ENCODE results near the gene MTAP.

Gene MTAP

DNA sequence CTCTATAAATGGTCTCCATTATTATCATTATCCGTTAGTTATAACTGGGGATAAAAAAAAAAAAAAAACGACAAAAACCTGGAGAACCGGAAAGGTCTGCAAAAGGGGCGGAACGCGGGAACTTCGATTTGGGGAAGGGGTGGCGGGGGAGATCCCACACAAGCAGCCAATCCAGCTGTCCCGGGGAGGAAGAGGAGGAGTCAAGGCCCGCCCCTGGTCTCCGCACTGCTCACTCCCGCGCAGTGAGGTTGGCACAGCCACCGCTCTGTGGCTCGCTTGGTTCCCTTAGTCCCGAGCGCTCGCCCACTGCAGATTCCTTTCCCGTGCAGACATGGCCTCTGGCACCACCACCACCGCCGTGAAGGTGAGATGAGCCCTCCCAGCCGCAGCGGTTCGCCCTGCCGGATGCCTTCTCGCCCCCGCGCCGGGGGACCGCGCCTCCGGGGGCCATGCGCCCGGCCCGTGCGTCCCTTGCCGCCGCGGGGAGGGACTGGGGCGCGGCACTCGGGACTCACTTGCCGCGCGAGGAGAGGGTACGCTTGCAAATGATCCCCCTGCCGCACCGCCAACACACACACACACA lies at the start of gene MTAP:
Gene MTAP (plus strand): TSS at position 219 of the 583 bp plus-strand sequence. CDS start 113 bp downstream, at position 332.
- peak; percentile 73 for DNase-seq (ENCODE audit: low spot score)

GRCh38 chr9:21753523-21753922 lies 48.9 kb upstream of the MTAP start:
- no peak for DNase-seq (ENCODE audit: low spot score)

DNA sequence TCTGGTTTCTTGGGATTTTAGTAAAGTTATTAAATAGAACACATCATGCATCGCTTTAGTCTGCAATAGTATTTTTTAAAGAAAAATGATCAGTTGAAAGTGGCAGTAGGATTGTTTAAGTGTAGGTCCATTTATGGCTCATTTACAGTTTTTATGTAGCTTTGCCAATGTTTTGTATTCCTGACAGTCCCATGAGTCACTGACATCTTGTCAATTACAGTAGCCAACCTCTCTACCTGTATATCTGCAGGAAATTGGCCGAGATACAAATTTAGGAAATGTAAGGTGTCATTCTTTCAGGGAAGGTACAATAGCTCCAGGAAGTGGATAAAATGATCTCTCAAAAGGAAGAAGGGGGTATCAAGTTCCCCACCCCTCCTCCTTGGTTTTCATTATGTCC lies 47.7 kb upstream of the MTAP start:
- DNase-seq (ENCODE audit: low spot score) = no peak

- no peak for DNase-seq (ENCODE audit: low spot score)
Measured at GRCh38 chr9:21758540-21758939, 43.9 kb upstream of the MTAP start.

- no peak for DNase-seq (ENCODE audit: low spot score)
Measured at GRCh38 chr9:21761309-21761901, 41.0 kb upstream of the MTAP start.

GRCh38 chr9:21762064-21762463 lies 40.4 kb upstream of the MTAP start:
- no peak for DNase-seq (ENCODE audit: low spot score)

- no peak for DNase-seq (ENCODE audit: low spot score)
Measured at GRCh38 chr9:21764846-21765245, 37.6 kb upstream of the MTAP start.

- no peak for DNase-seq (ENCODE audit: low spot score)
Measured at GRCh38 chr9:21766096-21766495, 36.3 kb upstream of the MTAP start.

- DNase-seq (ENCODE audit: low spot score) = no peak
Measured at GRCh38 chr9:21770871-21771560, 31.4 kb upstream of the MTAP start.

DNA sequence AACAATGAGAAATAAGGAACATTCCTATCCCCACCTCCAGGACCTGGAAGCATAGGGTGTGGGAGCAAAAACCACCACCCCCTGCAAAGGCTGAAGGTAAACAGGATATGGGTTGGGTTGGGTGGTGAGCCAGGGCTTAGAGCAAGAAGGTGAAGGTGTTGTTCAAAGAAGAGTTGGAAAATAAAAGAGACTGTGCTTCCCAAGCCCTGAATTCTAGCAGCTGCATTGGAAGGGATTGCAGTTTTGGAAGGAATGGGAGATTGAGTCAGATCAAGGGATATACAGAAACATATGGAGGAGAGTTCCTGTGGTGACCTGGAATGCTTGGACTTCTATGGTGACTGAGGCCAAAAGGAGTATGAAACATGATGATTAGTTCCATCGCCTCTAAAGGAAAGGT lies 24.7 kb upstream of the MTAP start:
- no peak for DNase-seq (ENCODE audit: low spot score)

DNA sequence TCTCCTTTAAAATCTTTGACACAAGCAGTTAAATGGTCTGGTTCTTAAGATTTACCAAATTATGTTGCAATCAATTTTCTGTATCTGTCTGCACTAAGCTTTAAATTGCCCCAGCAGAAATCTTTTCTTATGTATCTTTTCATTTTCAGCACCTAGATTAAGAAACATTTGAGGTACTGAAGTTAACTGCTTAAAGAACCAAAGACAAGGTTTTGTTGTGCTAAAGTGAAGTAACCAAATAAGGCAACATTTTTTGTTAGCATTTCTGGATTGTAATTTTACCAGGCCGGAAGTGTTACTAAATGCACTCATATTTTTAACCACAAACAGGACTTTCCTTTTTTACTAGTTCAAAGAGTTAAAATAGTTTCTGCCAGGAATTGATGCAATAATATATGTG lies 24.1 kb upstream of the MTAP start:
- peak; percentile 6 for DNase-seq (ENCODE audit: low spot score)

- DNase-seq (ENCODE audit: low spot score) = no peak
Measured at GRCh38 chr9:21779397-21779796, 23.0 kb upstream of the MTAP start.

GRCh38 chr9:21781656-21782055 lies 20.8 kb upstream of the MTAP start:
- no peak for DNase-seq (ENCODE audit: low spot score)

GRCh38 chr9:21782205-21782604 lies 20.2 kb upstream of the MTAP start:
- DNase-seq (ENCODE audit: low spot score) = no peak

GRCh38 chr9:21788752-21789151 lies 13.7 kb upstream of the MTAP start:
- no peak for DNase-seq (ENCODE audit: low spot score)

- peak; percentile 76 for DNase-seq (ENCODE audit: low spot score)
Measured at GRCh38 chr9:21789541-21790037, 12.8 kb upstream of the MTAP start.

DNA sequence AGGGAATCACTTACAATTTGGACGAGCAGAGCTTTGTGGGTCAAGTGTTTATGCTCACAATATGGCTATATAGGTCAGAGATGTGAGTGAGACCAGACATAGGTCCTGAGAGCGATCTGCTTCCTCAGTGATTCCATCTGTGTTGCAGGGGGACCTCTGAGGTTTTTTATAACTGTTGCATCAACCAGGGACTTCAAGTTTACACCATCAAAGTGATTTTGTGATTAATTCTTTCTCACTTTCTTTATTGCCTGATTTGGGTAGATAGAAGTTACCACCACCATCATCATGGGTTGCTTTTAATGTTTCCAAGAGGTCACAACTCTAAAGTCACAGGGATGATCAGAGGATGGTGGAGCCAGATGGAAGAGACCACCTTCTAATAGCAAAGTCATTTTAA lies 7.0 kb upstream of the MTAP start:
- DNase-seq (ENCODE audit: low spot score) = no peak

DNA sequence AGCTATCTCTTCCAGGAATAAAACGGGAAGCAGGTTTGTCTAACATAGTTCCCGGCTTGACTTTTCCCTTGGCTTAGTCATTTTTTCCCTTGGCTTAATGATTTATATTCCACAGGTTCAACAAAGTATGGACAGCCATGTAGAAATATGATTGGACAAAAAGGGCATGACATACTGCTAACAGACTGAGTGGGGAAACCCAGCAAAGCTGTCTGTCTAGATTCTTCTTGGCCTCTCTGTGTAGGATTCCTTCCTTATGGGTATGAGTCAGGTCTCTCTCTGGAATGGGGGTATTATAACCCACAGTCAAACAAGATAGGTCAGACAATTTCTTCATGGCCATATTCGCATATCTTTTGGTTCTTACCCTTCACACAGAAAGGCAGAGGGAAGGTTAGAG lies 5.7 kb upstream of the MTAP start:
- no peak for DNase-seq (ENCODE audit: low spot score)

DNA sequence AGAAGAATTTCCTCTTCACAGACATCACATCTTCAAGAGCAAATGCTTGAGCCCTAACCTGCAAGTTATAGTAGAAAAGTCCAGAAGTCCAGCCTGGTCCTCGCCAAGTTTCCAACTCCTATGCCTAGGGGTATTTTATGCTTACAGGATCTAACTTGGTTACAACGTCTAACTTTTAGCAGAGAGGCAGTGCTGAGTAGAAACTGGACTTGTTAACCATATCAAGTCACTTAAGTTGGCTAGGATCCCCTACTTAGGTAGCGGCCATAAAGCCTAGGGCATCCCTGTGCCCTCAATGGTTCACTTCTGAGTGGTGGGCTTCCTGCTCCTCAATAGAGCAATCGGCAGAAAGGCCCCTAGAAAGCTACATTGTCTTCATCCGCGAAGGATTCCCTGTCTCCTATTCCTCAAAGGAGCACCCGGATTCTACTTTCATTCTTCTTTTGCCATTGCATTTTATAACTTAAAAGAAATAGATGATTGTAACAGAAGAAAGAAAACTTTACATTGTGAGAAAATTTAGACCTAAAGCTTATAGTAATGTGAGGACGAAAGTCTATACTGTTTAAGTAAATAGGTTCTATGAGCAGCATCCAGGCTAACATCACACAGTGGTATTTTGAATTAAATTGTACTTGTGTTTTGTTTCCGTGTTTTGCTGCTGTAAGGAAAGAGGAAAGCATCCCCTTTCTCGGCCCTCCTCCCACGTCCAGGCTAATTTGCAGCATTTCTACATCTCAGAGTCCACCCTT lies 1.3 kb upstream of the MTAP start:
- no peak for DNase-seq (ENCODE audit: low spot score)

GRCh38 chr9:21801683-21802417 lies 586 bp upstream of the MTAP start:
- DNase-seq (ENCODE audit: low spot score) = peak; percentile 14

GRCh38 chr9:21803649-21804048 lies 1.2 kb downstream of the MTAP start:
- DNase-seq (ENCODE audit: low spot score) = no peak

GRCh38 chr9:21804331-21804730 lies 1.9 kb downstream of the MTAP start:
- DNase-seq (ENCODE audit: low spot score) = no peak

All from CD4-positive, alpha-beta T cell treated with Interleukin-2 at 100 ng/mL for 4 hours (primary cell).